Measurements from ENCODE around the gene TOR4A. TPM values are rescaled to one million over a fixed set of nuclear protein-coding genes. Genes with fewer than 3 reads are reported as not detected.

Gene TOR4A
- total and polyA plus RNA-seq, 3 donors from 2014 or later = 2.1 to 4.5 (median 3.4) TPM

DNA sequence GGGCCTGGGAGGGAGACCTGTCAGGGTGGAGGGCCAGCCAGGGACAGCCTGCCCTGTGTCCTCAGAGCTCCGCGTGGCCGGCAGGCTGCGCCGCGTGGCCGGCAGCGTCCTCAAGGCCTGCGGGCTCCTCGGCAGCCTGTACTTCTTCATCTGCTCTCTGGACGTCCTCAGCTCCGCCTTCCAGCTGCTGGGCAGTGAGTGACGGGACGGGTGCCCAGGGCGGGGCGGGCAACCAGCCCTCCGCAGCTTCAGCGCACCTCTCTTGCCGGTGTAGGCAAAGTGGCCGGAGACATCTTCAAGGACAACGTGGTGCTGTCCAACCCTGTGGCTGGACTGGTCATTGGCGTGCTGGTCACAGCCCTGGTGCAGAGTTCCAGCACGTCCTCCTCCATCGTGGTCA is 45.0 kb upstream of the TOR4A start:
- no peak overlapping the region for H3K4me3 ChIP-seq
- no peaks in the 10 kb centered on the region for H3K9me3 ChIP-seq
- H3K36me3 ChIP-seq (ENCODE audit: low read depth, missing control alignments) = no peaks in the 10 kb centered on the region
- no peak overlapping the region for H3K27ac ChIP-seq
- intact Hi-C loops (cut with DNase I; ENCODE audit: low total_unique reads) = no loop called here
- 73 to 89% methylated on average over 11 to 24 of the region's 24 CpGs for WGBS, 2 donors
- H3K27me3 ChIP-seq = no peaks in the 10 kb centered on the region
- DNase-seq = no peak
- peaks cover 25% of the 10 kb centered on the region for H3K4me1 ChIP-seq
- TF ChIP-seq CTCF (IDR thresholded peaks at IDR 0.05) (no peak), POLR2A (IDR thresholded peaks at IDR 0.05) (no peak)

DNA sequence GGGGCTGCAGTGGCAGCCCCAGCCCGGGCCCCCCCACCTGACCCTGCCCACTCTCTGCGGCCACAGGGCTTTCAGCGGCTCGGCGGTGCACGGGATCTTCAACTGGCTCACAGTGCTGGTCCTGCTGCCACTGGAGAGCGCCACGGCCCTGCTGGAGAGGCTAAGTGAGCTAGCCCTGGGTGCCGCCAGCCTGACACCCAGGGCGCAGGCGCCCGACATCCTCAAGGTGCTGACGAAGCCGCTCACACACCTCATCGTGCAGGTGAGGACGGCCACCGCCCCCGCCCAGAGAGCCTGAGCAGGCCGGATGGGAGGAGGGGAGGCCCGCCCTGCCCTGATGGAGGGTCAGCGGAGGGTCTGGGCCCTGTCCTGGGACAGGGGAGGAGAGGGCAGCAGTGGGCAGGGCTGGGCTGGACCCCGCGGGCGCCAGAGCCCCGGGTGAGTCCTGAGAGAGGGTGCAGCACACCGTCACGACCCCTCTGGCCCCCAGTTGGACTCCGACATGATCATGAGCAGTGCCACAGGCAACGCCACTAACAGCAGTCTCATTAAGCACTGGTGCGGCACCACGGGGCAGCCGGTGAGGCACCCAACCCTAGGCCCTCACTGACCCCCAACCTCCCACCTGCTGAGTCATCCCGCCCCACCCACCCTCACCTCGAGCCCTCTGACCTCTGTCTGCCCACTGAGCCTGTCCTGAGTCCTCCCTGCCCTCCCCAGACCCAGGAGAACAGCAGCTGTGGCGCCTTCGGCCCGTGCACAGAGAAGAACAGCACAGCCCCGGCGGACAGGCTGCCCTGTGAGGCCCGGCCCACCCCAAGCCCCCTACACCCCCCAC is 44.2 kb upstream of the TOR4A start:
- peaks cover 29% of the 10 kb centered on the region for H3K4me1 ChIP-seq
- 73% methylated on average over 34 of the region's 40 CpGs; no CpG with 5 or more reads in 1 of the 2 donors for WGBS, 2 donors
- intact Hi-C loops (cut with DNase I; ENCODE audit: low total_unique reads) = no loop called here
- no peaks in the 10 kb centered on the region for H3K9me3 ChIP-seq
- H3K36me3 ChIP-seq (ENCODE audit: low read depth, missing control alignments) = no peaks in the 10 kb centered on the region
- no peaks in the 10 kb centered on the region for H3K27me3 ChIP-seq
- no peak overlapping the region for H3K27ac ChIP-seq
- H3K4me3 ChIP-seq = no peak overlapping the region
- TF ChIP-seq CTCF (IDR thresholded peaks at IDR 0.05) (no peak), POLR2A (IDR thresholded peaks at IDR 0.05) (no peak)
- DNase-seq = no peak

DNA sequence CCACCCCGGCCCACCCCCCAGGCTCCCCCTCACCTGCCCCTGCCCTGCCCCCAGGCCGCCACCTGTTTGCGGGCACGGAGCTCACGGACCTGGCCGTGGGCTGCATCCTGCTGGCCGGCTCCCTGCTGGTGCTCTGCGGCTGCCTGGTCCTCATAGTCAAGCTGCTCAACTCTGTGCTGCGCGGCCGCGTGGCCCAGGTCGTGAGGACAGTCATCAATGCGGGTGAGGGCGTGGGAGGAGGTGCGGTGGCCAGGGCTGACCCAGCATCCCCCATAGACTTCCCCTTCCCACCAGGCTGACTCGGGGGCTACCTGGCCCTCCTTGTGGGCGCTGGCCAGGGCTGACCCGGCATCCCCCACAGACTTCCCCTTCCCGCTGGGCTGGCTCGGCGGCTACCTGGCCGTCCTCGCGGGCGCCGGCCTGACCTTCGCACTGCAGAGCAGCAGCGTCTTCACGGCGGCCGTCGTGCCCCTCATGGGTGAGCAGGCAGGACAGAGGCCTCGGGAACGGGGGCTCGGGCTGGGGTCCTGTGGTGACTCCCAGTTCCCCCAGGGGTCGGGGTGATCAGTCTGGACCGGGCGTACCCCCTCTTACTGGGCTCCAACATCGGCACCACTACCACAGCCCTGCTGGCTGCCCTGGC is 43.4 kb upstream of the TOR4A start:
- no peak for DNase-seq
- no peak overlapping the region for H3K27ac ChIP-seq
- intact Hi-C loops (cut with DNase I; ENCODE audit: low total_unique reads) = no loop called here
- no peak overlapping the region for H3K4me3 ChIP-seq
- no peaks in the 10 kb centered on the region for H3K9me3 ChIP-seq
- TF ChIP-seq CTCF (IDR thresholded peaks at IDR 0.05) (no peak), POLR2A (IDR thresholded peaks at IDR 0.05) (no peak)
- H3K36me3 ChIP-seq (ENCODE audit: low read depth, missing control alignments) = no peaks in the 10 kb centered on the region
- H3K4me1 ChIP-seq = peaks cover 31% of the 10 kb centered on the region
- no peaks in the 10 kb centered on the region for H3K27me3 ChIP-seq
- 64% methylated on average over 14 to 34 of the region's 40 CpGs for WGBS, 2 donors

GRCh38 chr9:137234758-137235423 is 42.6 kb upstream of the TOR4A start:
- no peak for DNase-seq
- 80 to 85% methylated on average over 17 of the region's 18 CpGs for WGBS, 2 donors
- H3K36me3 ChIP-seq (ENCODE audit: low read depth, missing control alignments) = no peaks in the 10 kb centered on the region
- no peaks in the 10 kb centered on the region for H3K27me3 ChIP-seq
- H3K27ac ChIP-seq = no peak overlapping the region
- H3K4me1 ChIP-seq = peaks cover 36% of the 10 kb centered on the region
- H3K9me3 ChIP-seq = no peaks in the 10 kb centered on the region
- no peak for TF ChIP-seq POLR2A (IDR thresholded peaks at IDR 0.05)
- no peak for TF ChIP-seq CTCF (IDR thresholded peaks at IDR 0.05)
- intact Hi-C loops (cut with DNase I; ENCODE audit: low total_unique reads) = no loop called here
- H3K4me3 ChIP-seq = no peak overlapping the region
